Left renal cortex interstitium (tissue), 4 donors: ENCODE data around the gene AOC2. TPM values are rescaled to one million over a fixed set of nuclear protein-coding genes. Genes with fewer than 3 reads are reported as not detected.
"Not testable (repeated sequence)": the region's sequence is repeated elsewhere in the genome, so short reads cannot be mapped to it uniquely, and the experiment has no call there.

Source experiments
- DNase-seq, 4 donors: peaks; one replicate each; pipeline ENCODE4 v3.0.0-alpha.2; 2013; ENCODE audit warnings: low read depth in 4 of 4, low spot score in 2 of 4, missing footprints in 1 of 4
- polyA plus RNA-seq, 4 donors: library from polyadenylated mRNA; unstranded; fragments of 120-200 nt; gene quantifications; one replicate each; pipeline ENCODE4 v1.2.1, GENCODE V29; 2013; ENCODE audit not compliant: insufficient read length in 4 of 4

The AOC2 gene
- polyA plus RNA-seq, 4 donors = 0.62 to 1.8 (median 1.4) TPM

- no peak for DNase-seq
Measured at GRCh38 chr17:42832213-42832933, 12.0 kb upstream of the AOC2 start.

DNA sequence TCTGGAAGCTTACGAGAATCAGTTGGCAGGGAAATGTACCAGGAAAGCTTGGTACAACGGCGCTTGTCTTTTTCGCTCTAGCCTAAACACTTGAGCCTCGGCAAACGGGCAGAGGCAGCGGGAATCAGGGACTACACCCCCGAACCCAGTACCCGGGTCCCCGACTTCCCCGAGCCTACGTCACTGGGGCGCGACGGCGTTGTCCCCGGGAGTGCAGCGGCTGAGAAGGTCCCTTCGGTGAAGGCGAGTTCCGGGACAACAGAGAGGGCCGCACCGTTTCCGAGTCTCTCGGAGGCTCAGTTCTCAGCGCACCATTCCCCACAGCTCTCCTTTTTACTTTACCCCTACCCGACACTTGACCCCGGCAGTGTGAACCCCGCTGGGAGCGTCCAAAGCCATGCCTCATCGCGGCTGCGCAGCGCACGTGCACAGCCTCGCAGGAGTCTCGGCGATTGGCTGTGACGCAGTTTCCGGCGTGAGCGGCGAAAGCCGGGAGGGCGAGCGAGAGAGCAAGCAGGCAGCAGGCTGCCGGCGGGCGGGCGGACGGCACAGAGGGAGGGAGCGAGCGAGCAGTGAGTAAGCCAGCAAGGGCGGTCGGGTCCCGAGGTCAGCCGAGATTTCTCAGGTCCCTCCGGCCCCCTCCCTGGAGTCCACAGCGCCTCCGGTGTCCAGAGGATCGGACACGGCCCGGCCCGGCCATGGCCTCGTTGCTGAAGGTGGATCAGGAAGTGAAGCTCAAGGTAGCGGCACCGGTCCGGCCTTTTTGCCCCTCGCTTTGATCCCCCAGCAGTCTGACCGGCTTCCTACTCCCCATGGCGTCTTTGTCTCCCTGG lies 11.2 kb upstream of the AOC2 start, which contains the start of gene PSME3:
PSME3 (plus strand) TSS at position 464 of the 833 bp plus-strand sequence; CDS start at position 699, 235 bp downstream.
- peak; percentile 76 to 87 (median 80) for DNase-seq

- DNase-seq = no peak
Measured at GRCh38 chr17:42833767-42834422, 10.5 kb upstream of the AOC2 start.

GRCh38 chr17:42835732-42836131 lies 8.6 kb upstream of the AOC2 start:
- no peak for DNase-seq

DNA sequence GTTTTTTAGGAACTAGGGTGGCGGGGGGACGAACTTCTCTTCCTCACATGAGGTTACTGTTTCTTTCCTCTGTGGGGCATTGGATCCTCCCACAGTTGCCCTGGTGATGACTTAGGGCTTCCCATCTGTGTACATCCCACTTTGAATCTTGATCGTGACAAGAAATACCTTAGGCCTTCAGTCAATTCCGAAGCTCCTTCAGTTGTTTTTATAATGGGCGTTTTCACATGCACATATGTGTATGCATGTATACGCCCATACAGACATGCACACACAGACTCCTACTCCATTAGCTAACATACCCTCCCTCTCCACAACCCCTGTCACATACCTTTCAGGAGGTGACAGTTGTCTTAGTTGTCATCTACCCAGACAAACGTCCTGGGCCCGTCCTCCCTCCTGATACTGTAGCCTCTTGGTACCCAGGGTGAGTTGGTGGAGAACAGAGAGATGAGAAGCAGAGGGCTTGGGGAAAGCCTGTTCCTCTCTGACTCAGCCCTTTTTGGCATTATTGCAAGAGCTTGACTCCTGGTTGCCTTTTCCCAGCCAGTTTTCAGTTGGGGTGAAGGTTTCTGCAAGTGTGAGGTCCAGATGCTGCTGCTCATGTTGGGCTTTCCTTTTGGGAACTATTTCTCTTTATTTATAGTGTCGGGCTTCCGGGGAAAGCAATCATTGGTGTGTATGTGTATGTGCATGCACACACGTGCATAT lies 2.2 kb upstream of the AOC2 start:
- DNase-seq = no peak

GRCh38 chr17:42843358-42843934 lies 934 bp upstream of the AOC2 start:
- DNase-seq = peak in 1 of 4 donors; percentile 61

GRCh38 chr17:42844761-42845555 lies 578 bp downstream of the AOC2 start:
- no peak for DNase-seq

GRCh38 chr17:42845556-42845917 lies 1.2 kb downstream of the AOC2 start:
- DNase-seq = no peak

DNA sequence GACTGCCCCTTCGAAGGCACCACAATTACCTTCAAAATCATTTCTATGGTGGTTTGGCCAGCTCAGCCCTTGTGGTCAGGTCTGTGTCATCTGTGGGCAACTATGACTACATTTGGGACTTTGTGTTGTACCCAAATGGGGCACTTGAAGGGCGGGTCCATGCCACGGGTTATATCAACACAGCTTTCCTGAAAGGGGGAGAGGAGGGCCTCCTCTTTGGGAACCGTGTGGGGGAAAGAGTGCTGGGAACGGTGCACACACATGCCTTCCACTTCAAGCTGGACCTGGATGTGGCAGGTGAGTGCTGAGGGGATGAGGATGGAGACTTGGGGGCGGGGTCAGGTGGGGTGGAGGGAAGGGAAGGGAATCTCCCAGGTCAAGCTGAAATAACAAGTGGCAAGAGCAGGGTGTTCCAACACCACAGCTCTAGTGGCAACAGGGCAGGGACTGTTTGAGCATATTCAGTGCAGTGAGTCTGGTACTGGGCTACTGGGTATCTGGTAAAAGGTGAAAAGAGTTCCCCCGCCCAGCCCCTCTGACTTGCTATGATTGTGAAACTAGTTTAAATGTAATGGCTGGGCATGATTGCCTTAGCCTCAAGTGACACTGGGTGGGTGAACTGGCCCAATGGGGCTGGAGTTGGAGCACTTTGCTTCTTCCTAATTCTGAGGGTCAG lies 1.7 kb downstream of the AOC2 start:
- DNase-seq = no peak

- no peak for DNase-seq
Measured at GRCh38 chr17:42846594-42847280, 2.4 kb downstream of the AOC2 start.

DNA sequence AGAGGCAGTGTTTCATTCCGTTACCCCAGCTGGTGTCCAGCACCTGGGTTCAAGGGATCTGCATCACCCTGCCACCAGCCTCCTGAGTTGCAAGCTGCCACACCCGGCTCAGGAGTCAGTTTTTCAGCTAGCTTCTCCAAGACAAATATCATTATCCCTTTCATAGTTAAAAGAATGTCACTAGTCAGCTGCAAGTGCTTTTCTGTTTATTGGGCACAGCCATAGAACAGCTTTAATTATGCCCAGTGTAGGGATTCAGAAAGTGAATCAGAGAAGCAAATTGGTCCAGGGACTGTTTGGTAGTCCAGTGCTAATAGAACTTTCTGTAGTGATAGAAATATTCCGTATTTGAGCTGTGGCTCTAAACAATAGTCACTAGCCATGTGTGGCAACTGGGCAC lies 3.7 kb downstream of the AOC2 start:
- no peak for DNase-seq

GRCh38 chr17:42849031-42849430 lies 4.7 kb downstream of the AOC2 start:
- no peak for DNase-seq

- no peak for DNase-seq
Measured at GRCh38 chr17:42849451-42850181, 5.2 kb downstream of the AOC2 start.

DNA sequence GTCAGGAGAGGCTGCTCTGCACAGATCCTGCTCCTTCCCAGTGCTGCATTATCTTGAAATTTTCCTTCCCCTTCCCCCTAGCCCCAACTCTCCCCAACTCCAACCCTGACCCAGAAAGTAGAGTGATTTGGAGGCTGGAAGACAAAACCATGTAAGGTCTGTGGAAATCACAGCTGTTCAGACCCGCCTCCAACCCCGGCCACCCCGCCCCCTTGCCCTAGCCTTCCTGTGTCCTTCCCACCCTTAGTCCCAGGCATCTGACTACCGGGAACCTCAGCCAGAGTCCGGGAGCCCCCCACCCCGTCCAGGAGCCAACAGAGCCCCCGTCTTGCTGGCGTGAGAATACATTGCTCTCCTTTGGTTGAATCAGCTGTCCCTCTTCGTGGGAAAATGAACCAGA lies 6.6 kb downstream of the AOC2 start, which contains the start of gene AOC3:
AOC3 (plus strand) TSS at position 246 of the 400 bp plus-strand sequence; CDS start at position 391, 145 bp downstream.
- DNase-seq = no peak

- not testable (repeated sequence) for DNase-seq
Measured at GRCh38 chr17:42851371-42852240, 7.2 kb downstream of the AOC2 start.

GRCh38 chr17:42852351-42852750 lies 8.0 kb downstream of the AOC2 start:
- no peak for DNase-seq

GRCh38 chr17:42853004-42853403 lies 8.6 kb downstream of the AOC2 start:
- no peak for DNase-seq
